Measurements from ENCODE around the gene IGFLR1. TPM values are rescaled to one million over a fixed set of nuclear protein-coding genes. Genes with fewer than 3 reads are reported as not detected.
"Not testable (repeated sequence)": the region's sequence is repeated elsewhere in the genome, so short reads cannot be mapped to it uniquely, and the experiment has no call there.

IGFLR1 gene
- polyA plus RNA-seq, 2 donors: 4.3 to 5.1 TPM

- 94 to 95% methylated on average over 23 of the region's 23 CpGs for WGBS, 2 donors
- Histone ChIP-seq H3K9me3 (ENCODE audit: control insufficient read depth in 2 of 2, insufficient read depth in 1 of 2, low read depth in 1 of 2, low read length in 1 of 2) (no peaks in the 10 kb centered on the region), H3K4me1 (ENCODE audit: control insufficient read depth in 2 of 2, insufficient read depth in 2 of 2, low read length in 1 of 2) (no peaks in the 10 kb centered on the region), H3K4me3 (ENCODE audit: low read depth in 1 of 2, low read length in 2 of 2) (no peak overlapping the region), H3K27ac (ENCODE audit: low read depth in 2 of 2, low read length in 1 of 2) (no peak overlapping the region), H3K27me3 (ENCODE audit: control insufficient read depth in 1 of 2, insufficient read depth in 2 of 2, low read length in 2 of 2) (no peaks in the 10 kb centered on the region), H3K36me3 (ENCODE audit: control insufficient read depth in 2 of 2, insufficient read depth in 2 of 2, low read length in 1 of 2) (peaks cover 51 to 88% of the 10 kb centered on the region in 2 donors)
Observed at GRCh38 chr19:35725216-35725861, 16.9 kb downstream of the IGFLR1 start.

GRCh38 chr19:35724560-35724959 is 17.7 kb downstream of the IGFLR1 start:
- no peaks in the 10 kb centered on the region for H3K9me3 ChIP-seq (ENCODE audit: control insufficient read depth in 2 of 2, insufficient read depth in 1 of 2, low read depth in 1 of 2, low read length in 1 of 2)
- WGBS, 2 donors: 94 to 97% methylated on average over 12 of the region's 12 CpGs
- peaks cover 49 to 85% of the 10 kb centered on the region in 2 donors for H3K36me3 ChIP-seq (ENCODE audit: control insufficient read depth in 2 of 2, insufficient read depth in 2 of 2, low read length in 1 of 2)
- H3K27ac ChIP-seq (ENCODE audit: low read depth in 2 of 2, low read length in 1 of 2): no peak overlapping the region
- no peaks in the 10 kb centered on the region for H3K27me3 ChIP-seq (ENCODE audit: control insufficient read depth in 1 of 2, insufficient read depth in 2 of 2, low read length in 2 of 2)
- H3K4me1 ChIP-seq (ENCODE audit: control insufficient read depth in 2 of 2, insufficient read depth in 2 of 2, low read length in 1 of 2): no peaks in the 10 kb centered on the region
- no peak overlapping the region for H3K4me3 ChIP-seq (ENCODE audit: low read depth in 1 of 2, low read length in 2 of 2)

GRCh38 chr19:35724132-35724531 is 18.1 kb downstream of the IGFLR1 start:
- H3K27me3 ChIP-seq (ENCODE audit: control insufficient read depth in 1 of 2, insufficient read depth in 2 of 2, low read length in 2 of 2); H3K9me3 ChIP-seq (ENCODE audit: control insufficient read depth in 2 of 2, insufficient read depth in 1 of 2, low read depth in 1 of 2, low read length in 1 of 2); H3K4me3 ChIP-seq (ENCODE audit: low read depth in 1 of 2, low read length in 2 of 2); H3K27ac ChIP-seq (ENCODE audit: low read depth in 2 of 2, low read length in 1 of 2); H3K4me1 ChIP-seq (ENCODE audit: control insufficient read depth in 2 of 2, insufficient read depth in 2 of 2, low read length in 1 of 2): not testable (repeated sequence)
- WGBS, 2 donors: 95% methylated on average over 7 of the region's 7 CpGs
- H3K36me3 ChIP-seq (ENCODE audit: control insufficient read depth in 2 of 2, insufficient read depth in 2 of 2, low read length in 1 of 2): peaks cover 48 to 81% of the 10 kb centered on the region in 2 donors

GRCh38 chr19:35723671-35724070 is 18.6 kb downstream of the IGFLR1 start:
- Histone ChIP-seq H3K4me1 (ENCODE audit: control insufficient read depth in 2 of 2, insufficient read depth in 2 of 2, low read length in 1 of 2) (peaks cover 0 to 9% of the 10 kb centered on the region in 2 donors), H3K9me3 (ENCODE audit: control insufficient read depth in 2 of 2, insufficient read depth in 1 of 2, low read depth in 1 of 2, low read length in 1 of 2) (no peaks in the 10 kb centered on the region), H3K27ac (ENCODE audit: low read depth in 2 of 2, low read length in 1 of 2) (no peak overlapping the region), H3K27me3 (ENCODE audit: control insufficient read depth in 1 of 2, insufficient read depth in 2 of 2, low read length in 2 of 2) (no peaks in the 10 kb centered on the region), H3K4me3 (ENCODE audit: low read depth in 1 of 2, low read length in 2 of 2) (no peak overlapping the region), H3K36me3 (ENCODE audit: control insufficient read depth in 2 of 2, insufficient read depth in 2 of 2, low read length in 1 of 2) (peaks cover 44 to 77% of the 10 kb centered on the region in 2 donors)
- WGBS, 2 donors: 94% methylated on average over 24 of the region's 24 CpGs

DNA sequence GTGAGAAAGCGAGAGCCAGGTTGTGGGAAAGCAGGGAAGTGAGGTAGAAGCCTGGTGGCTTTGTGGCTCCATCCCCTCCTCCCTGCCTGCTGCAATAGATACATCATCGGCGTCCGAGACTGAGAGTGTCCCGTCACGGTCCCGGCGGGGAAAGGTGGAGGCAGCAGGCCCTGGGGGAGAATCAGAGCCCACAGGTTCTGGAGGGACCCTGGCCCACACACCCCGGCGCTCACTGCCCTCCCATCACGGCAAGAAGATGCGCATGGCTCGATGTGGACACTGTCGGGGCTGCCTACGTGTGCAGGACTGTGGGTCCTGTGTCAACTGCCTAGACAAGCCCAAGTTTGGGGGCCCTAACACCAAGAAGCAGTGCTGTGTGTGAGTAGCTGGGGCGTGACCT is 19.4 kb downstream of the IGFLR1 start:
- Histone ChIP-seq H3K36me3 (ENCODE audit: control insufficient read depth in 2 of 2, insufficient read depth in 2 of 2, low read length in 1 of 2) (peaks cover 43 to 70% of the 10 kb centered on the region in 2 donors), H3K4me3 (ENCODE audit: low read depth in 1 of 2, low read length in 2 of 2) (no peak overlapping the region), H3K27me3 (ENCODE audit: control insufficient read depth in 1 of 2, insufficient read depth in 2 of 2, low read length in 2 of 2) (no peaks in the 10 kb centered on the region), H3K27ac (ENCODE audit: low read depth in 2 of 2, low read length in 1 of 2) (no peak overlapping the region), H3K4me1 (ENCODE audit: control insufficient read depth in 2 of 2, insufficient read depth in 2 of 2, low read length in 1 of 2) (peaks cover 0 to 9% of the 10 kb centered on the region in 2 donors), H3K9me3 (ENCODE audit: control insufficient read depth in 2 of 2, insufficient read depth in 1 of 2, low read depth in 1 of 2, low read length in 1 of 2) (no peaks in the 10 kb centered on the region)
- 93 to 95% methylated on average over 16 of the region's 16 CpGs for WGBS, 2 donors

- H3K4me1 ChIP-seq (ENCODE audit: control insufficient read depth in 2 of 2, insufficient read depth in 2 of 2, low read length in 1 of 2): peaks cover 0 to 9% of the 10 kb centered on the region in 2 donors
- H3K36me3 ChIP-seq (ENCODE audit: control insufficient read depth in 2 of 2, insufficient read depth in 2 of 2, low read length in 1 of 2): peaks cover 40 to 66% of the 10 kb centered on the region in 2 donors
- no peaks in the 10 kb centered on the region for H3K27me3 ChIP-seq (ENCODE audit: control insufficient read depth in 1 of 2, insufficient read depth in 2 of 2, low read length in 2 of 2)
- H3K9me3 ChIP-seq (ENCODE audit: control insufficient read depth in 2 of 2, insufficient read depth in 1 of 2, low read depth in 1 of 2, low read length in 1 of 2): no peaks in the 10 kb centered on the region
- no peak overlapping the region for H3K27ac ChIP-seq (ENCODE audit: low read depth in 2 of 2, low read length in 1 of 2)
- WGBS, 2 donors: 95 to 96% methylated on average over 14 of the region's 14 CpGs
- no peak overlapping the region for H3K4me3 ChIP-seq (ENCODE audit: low read depth in 1 of 2, low read length in 2 of 2)
Observed at GRCh38 chr19:35722461-35722860, 19.8 kb downstream of the IGFLR1 start.

DNA sequence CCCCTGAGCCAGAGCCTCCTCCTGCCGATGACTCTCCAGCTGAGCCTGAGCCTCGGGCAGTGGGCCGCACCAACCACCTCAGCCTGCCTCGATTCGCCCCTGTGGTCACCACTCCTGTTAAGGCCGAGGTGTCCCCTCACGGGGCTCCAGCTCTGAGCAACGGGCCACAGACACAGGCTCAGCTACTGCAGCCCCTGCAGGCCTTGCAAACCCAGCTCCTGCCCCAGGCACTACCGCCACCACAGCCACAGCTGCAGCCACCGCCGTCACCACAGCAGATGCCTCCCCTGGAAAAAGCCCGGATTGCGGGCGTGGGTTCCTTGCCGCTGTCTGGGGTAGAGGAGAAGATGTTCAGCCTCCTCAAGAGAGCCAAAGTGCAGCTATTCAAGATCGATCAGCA is 20.9 kb downstream of the IGFLR1 start:
- WGBS, 2 donors: 90 to 92% methylated on average over 16 of the region's 16 CpGs
- peaks cover 0 to 9% of the 10 kb centered on the region in 2 donors for H3K4me1 ChIP-seq (ENCODE audit: control insufficient read depth in 2 of 2, insufficient read depth in 2 of 2, low read length in 1 of 2)
- H3K27ac ChIP-seq (ENCODE audit: low read depth in 2 of 2, low read length in 1 of 2): no peak overlapping the region
- H3K4me3 ChIP-seq (ENCODE audit: low read depth in 1 of 2, low read length in 2 of 2): no peak overlapping the region
- H3K36me3 ChIP-seq (ENCODE audit: control insufficient read depth in 2 of 2, insufficient read depth in 2 of 2, low read length in 1 of 2): peaks cover 31 to 59% of the 10 kb centered on the region in 2 donors
- H3K9me3 ChIP-seq (ENCODE audit: control insufficient read depth in 2 of 2, insufficient read depth in 1 of 2, low read depth in 1 of 2, low read length in 1 of 2): no peaks in the 10 kb centered on the region
- no peaks in the 10 kb centered on the region for H3K27me3 ChIP-seq (ENCODE audit: control insufficient read depth in 1 of 2, insufficient read depth in 2 of 2, low read length in 2 of 2)

GRCh38 chr19:35720648-35721047 is 21.6 kb downstream of the IGFLR1 start:
- Histone ChIP-seq H3K9me3 (ENCODE audit: control insufficient read depth in 2 of 2, insufficient read depth in 1 of 2, low read depth in 1 of 2, low read length in 1 of 2) (no peaks in the 10 kb centered on the region), H3K36me3 (ENCODE audit: control insufficient read depth in 2 of 2, insufficient read depth in 2 of 2, low read length in 1 of 2) (peaks cover 24 to 53% of the 10 kb centered on the region in 2 donors), H3K27me3 (ENCODE audit: control insufficient read depth in 1 of 2, insufficient read depth in 2 of 2, low read length in 2 of 2) (no peaks in the 10 kb centered on the region), H3K4me3 (ENCODE audit: low read depth in 1 of 2, low read length in 2 of 2) (no peak overlapping the region), H3K4me1 (ENCODE audit: control insufficient read depth in 2 of 2, insufficient read depth in 2 of 2, low read length in 1 of 2) (peaks cover 0 to 15% of the 10 kb centered on the region in 2 donors), H3K27ac (ENCODE audit: low read depth in 2 of 2, low read length in 1 of 2) (no peak overlapping the region)
- 85 to 90% methylated on average over 17 of the region's 17 CpGs for WGBS, 2 donors

DNA sequence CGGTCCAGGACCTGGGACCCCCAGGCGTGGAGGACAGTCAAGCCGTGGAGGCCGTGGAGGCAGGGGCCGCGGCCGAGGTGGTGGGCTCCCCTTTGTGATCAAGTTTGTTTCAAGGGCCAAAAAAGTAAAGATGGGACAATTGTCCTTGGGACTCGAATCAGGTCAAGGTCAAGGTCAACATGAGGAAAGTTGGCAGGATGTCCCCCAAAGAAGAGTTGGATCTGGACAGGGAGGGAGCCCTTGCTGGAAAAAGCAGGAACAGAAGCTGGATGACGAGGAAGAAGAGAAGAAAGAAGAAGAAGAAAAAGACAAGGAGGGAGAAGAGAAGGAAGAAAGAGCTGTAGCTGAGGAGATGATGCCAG is 22.1 kb downstream of the IGFLR1 start:
- Histone ChIP-seq H3K4me3 (ENCODE audit: low read depth in 1 of 2, low read length in 2 of 2) (no peak overlapping the region), H3K9me3 (ENCODE audit: control insufficient read depth in 2 of 2, insufficient read depth in 1 of 2, low read depth in 1 of 2, low read length in 1 of 2) (no peaks in the 10 kb centered on the region), H3K27ac (ENCODE audit: low read depth in 2 of 2, low read length in 1 of 2) (no peak overlapping the region), H3K4me1 (ENCODE audit: control insufficient read depth in 2 of 2, insufficient read depth in 2 of 2, low read length in 1 of 2) (peaks cover 0 to 19% of the 10 kb centered on the region in 2 donors), H3K27me3 (ENCODE audit: control insufficient read depth in 1 of 2, insufficient read depth in 2 of 2, low read length in 2 of 2) (no peaks in the 10 kb centered on the region), H3K36me3 (ENCODE audit: control insufficient read depth in 2 of 2, insufficient read depth in 2 of 2, low read length in 1 of 2) (peaks cover 19 to 48% of the 10 kb centered on the region in 2 donors)
- 91 to 92% methylated on average over 9 of the region's 9 CpGs for WGBS, 2 donors
